GM23338 (cell line): ENCODE data around the gene ERF. TPM values are rescaled to one million over a fixed set of nuclear protein-coding genes. Genes with fewer than 3 reads are reported as not detected.

Experiments
- ATAC-seq: fragments of 200-7000 bp; cut with Tn5 transposase; 3 replicates; pipeline ENCODE4 v1.9.1; 2020
- DNase-seq: peaks from one replicate; pipeline ENCODE4 v3.0.0-alpha.2; 2015; ENCODE audit warnings: low spot score
- H2AFZ ChIP-seq: fragments of 200-600 bp; sonication (generic); 2 replicates; pipeline ENCODE4 v1.8.0; 2016; ENCODE audit warnings: antibody characterized with exemption, mild to moderate bottlenecking, moderate library complexity
- H3F3A ChIP-seq: fragments of 200-600 bp; sonication (generic); replicated peaks from 2 replicates; pipeline ENCODE4 v1.8.0; 2017; ENCODE audit warnings: antibody characterized with exemption, mixed run types, low read depth
- H3K27ac ChIP-seq: fragments of 200-600 bp; sonication (generic); 2 replicates; pipeline ENCODE4 v1.6.1; 2016; ENCODE audit warnings: low read depth
- H3K27me3 ChIP-seq: fragments of 200-600 bp; sonication (generic); 2 replicates; pipeline ENCODE4 v1.8.0; 2016; ENCODE audit warnings: mild to moderate bottlenecking, mixed run types, moderate library complexity; ENCODE audit not compliant: insufficient read depth
- H3K36me3 ChIP-seq: fragments of 200-600 bp; sonication (generic); 2 replicates; pipeline ENCODE4 v1.8.0; 2016; ENCODE audit warnings: mild to moderate bottlenecking; ENCODE audit not compliant: insufficient read depth
- H3K4me1 ChIP-seq: fragments of 200-600 bp; sonication (generic); 2 replicates; pipeline ENCODE4 v1.8.0; 2016; ENCODE audit warnings: mild to moderate bottlenecking, moderate library complexity; ENCODE audit not compliant: insufficient read depth
- H3K4me2 ChIP-seq: fragments of 200-600 bp; sonication (generic); 2 replicates; pipeline ENCODE4 v1.7.1; 2017; ENCODE audit warnings: mixed run types
- H3K4me3 ChIP-seq: fragments of 200-600 bp; sonication (generic); 2 replicates; pipeline ENCODE4 v1.6.1; 2016; ENCODE audit warnings: mixed run types
- H3K79me2 ChIP-seq: fragments of 200-600 bp; sonication (generic); replicated peaks from 2 replicates; pipeline ENCODE4 v1.8.0; 2017; ENCODE audit warnings: mild to moderate bottlenecking; ENCODE audit not compliant: insufficient read depth
- H3K9me2 ChIP-seq: fragments of 200-600 bp; sonication (generic); 2 replicates; pipeline ENCODE4 v1.8.0; 2017; ENCODE audit not compliant: insufficient read depth
- H4K20me1 ChIP-seq: fragments of 200-600 bp; sonication (generic); replicated peaks from 2 replicates; pipeline ENCODE4 v1.8.0; 2017; ENCODE audit warnings: mild to moderate bottlenecking; ENCODE audit not compliant: insufficient read depth
- H3K27ac Mint-ChIP-seq: 2 replicates; pipeline ENCODE4 v1.8.0; 2020; ENCODE audit warnings: inconsistent platforms, mild to moderate bottlenecking, moderate library complexity, mixed read lengths
- H3K27me3 Mint-ChIP-seq: 3 replicates; pipeline ENCODE4 v1.8.0; 2022; ENCODE audit warnings: low read depth, mild to moderate bottlenecking, moderate library complexity, mixed read lengths, inconsistent platforms; ENCODE audit not compliant: insufficient read depth, poor library complexity
- H3K36me3 Mint-ChIP-seq: 3 replicates; pipeline ENCODE4 v1.8.0; 2021; ENCODE audit warnings: low read depth, mild to moderate bottlenecking, inconsistent platforms, moderate library complexity, mixed read lengths
- H3K4me1 Mint-ChIP-seq: 3 replicates; pipeline ENCODE4 v1.8.0; 2020; ENCODE audit warnings: mild to moderate bottlenecking, inconsistent platforms, mixed read lengths
- H3K4me3 Mint-ChIP-seq: 3 replicates; pipeline ENCODE4 v1.8.0; 2021; ENCODE audit warnings: moderate library complexity, mild to moderate bottlenecking, inconsistent platforms, mixed read lengths
- H3K9me3 Mint-ChIP-seq: 3 replicates; pipeline ENCODE4 v1.8.0; 2020; ENCODE audit warnings: moderate library complexity, mild to moderate bottlenecking, inconsistent platforms, mixed read lengths
- CREB1 ChIP-seq: fragments of 250-450 bp; sonication (Bioruptor Pico); IDR thresholded peaks from 2 replicates; pipeline ENCODE4 v1.5.0; 2020; ENCODE audit warnings: low read depth, mild to moderate bottlenecking, moderate library complexity
- CTCF ChIP-seq, 2 experiments: fragments of 200-600 bp in 1 of 2; sonication (generic) in 1 of 2; conservative IDR thresholded peaks; 2 replicates each; pipeline versions ENCODE4 v1.5.1 to v1.6.1; 2016 to 2017; ENCODE audit warnings: antibody characterized with exemption in 2 of 2, low read depth in 2 of 2, mild to moderate bottlenecking in 2 of 2, moderate library complexity in 1 of 2
- EZH2 ChIP-seq: fragments of 200-600 bp; sonication (generic); IDR thresholded peaks from one replicate; pipeline ENCODE4 v1.8.0; 2017; ENCODE audit warnings: antibody characterized with exemption, mild to moderate bottlenecking, low read depth; ENCODE audit not compliant: unreplicated experiment
- EZH2phosphoT487 ChIP-seq: fragments of 200-600 bp; sonication (generic); IDR thresholded peaks from one replicate; pipeline ENCODE4 v1.8.1; 2018; ENCODE audit warnings: antibody characterized with exemption; ENCODE audit not compliant: unreplicated experiment
- JUNB ChIP-seq: IDR thresholded peaks from one replicate; pipeline ENCODE4 v1.6.1; 2016; ENCODE audit warnings: antibody characterized with exemption; ENCODE audit not compliant: unreplicated experiment
- NANOG ChIP-seq: IDR thresholded peaks from 2 replicates; pipeline ENCODE4 v1.6.1; 2016; ENCODE audit warnings: antibody characterized with exemption, borderline replicate concordance
- POLR2AphosphoS5 ChIP-seq: IDR thresholded peaks from 2 replicates; pipeline ENCODE4 v1.6.1; 2016; ENCODE audit warnings: antibody characterized with exemption, low read depth
- ZNF331 ChIP-seq: fragments of 250-450 bp; sonication (Bioruptor Pico); IDR thresholded peaks from 2 replicates; pipeline ENCODE4 v1.5.0; 2020; ENCODE audit warnings: low read depth, mild to moderate bottlenecking, moderate library complexity
- polyA plus RNA-seq: library from polyadenylated mRNA; unstranded; fragments of >200 nt; fragmentation: Nextera tagmentation; extraction: Ambion mirVana; gene quantifications from 2 replicates; pipeline ENCODE4 v1.2.1, GENCODE V29; 2016
- total RNA-seq: library from RNA; depleted of rRNA; stranded (reverse); fragments of >200 nt; shearing (Covaris generic); gene quantifications from 2 replicates; pipeline ENCODE4 v1.2.3, GENCODE V29; 2014
- TF ChIP-seq, protein P1 (sequence below): IDR thresholded peaks from one replicate; pipeline ENCODE4 v1.6.1; 2018; ENCODE audit warnings: antibody characterized with exemption; ENCODE audit not compliant: unreplicated experiment
- TF ChIP-seq, protein P2 (sequence below): IDR thresholded peaks from 2 replicates; pipeline ENCODE4 v1.6.1; 2016; ENCODE audit warnings: antibody characterized with exemption
- TF ChIP-seq, protein P3 (sequence below): fragments of 250-450 bp; sonication (Bioruptor Pico); IDR thresholded peaks from 2 replicates; pipeline ENCODE4 v1.5.0; 2020; ENCODE audit warnings: mild to moderate bottlenecking, moderate library complexity

The ERF gene
- total and polyA plus RNA-seq, 2 experiments from 2014 or later, result 29.4 to 49.4 TPM

DNA sequence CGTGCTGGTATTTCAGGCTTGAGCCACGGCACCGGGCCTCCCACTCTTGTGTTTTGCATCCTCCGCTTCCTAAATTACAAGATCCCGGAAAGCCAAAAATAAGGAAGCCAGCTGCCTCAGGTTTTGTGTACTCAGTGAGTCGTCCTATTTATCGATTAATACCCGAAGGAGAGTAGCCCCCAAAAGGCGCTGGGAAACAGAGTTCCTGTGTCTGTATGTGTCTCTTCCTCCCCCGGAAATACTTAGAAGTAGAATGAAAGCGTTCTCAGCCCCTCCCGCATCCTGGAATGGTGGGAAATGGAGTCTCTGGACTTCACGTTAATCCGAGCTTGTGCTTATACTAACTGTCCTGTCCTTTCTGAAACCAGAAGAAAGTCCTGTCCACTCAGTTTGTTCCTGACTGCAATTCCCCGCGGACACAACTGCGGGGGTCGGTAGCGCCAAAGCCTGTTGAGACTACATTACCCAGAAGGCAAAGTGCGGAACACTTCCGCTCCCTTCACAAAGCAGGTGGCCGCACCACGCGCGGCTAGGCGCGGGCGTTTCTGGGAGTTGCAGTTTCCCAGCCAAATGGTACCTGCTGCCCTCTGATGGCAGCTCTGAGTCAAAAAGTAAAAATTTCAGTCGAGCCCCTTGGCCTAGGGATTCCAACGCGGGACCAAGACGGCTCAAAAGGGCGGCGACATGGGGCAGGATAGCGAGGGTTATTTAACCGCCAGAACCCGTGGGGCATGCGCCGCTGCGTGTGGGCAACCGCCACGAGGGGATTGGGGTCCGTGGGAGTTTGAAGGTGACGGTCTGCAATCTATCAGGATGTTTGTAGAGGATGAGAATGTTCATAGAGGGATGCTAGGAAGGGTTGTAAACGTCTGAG, 10.3 kb downstream of the ERF start:
- Histone ChIP-seq H3K4me3 (peak overlapping the region; percentile 50), H2AFZ (peak overlapping the region; percentile 0; the same call in 1 of the 2 replicates), H3K9me2 (no peaks in the 10 kb centered on the region), H3K4me2 (peak overlapping the region; percentile 65), H3K79me2 (peaks cover 21% of the 10 kb centered on the region), H3K27me3 (no peaks in the 10 kb centered on the region), H3K36me3 (no peaks in the 10 kb centered on the region), H4K20me1 (peaks cover 22% of the 10 kb centered on the region; the same call in 1 of the 2 replicates), H3F3A (peaks cover 18% of the 10 kb centered on the region), H3K27ac (peak overlapping the region; percentile 4; the same call in 1 of the 2 replicates), H3K4me1 (peaks cover 31% of the 10 kb centered on the region)
- H3K9me3 Mint-ChIP-seq, result no peaks in the 10 kb centered on the region; the same call in 2 of the 3 replicates
- TF ChIP-seq CTCF (conservative IDR thresholded peaks at IDR 0.05; ENCODE audit: low read depth in 2 of 2) (peak; percentile 57 to 70), JUNB (no peak), ZNF331 (no peak), NANOG (no peak; the same call in 1 of the 2 replicates), EZH2 (no peak), POLR2AphosphoS5 (no peak), EZH2phosphoT487 (no peak), CREB1 (CRISPR knock-in tag) (peak; percentile 80)
- TF ChIP-seq, protein P1, sequence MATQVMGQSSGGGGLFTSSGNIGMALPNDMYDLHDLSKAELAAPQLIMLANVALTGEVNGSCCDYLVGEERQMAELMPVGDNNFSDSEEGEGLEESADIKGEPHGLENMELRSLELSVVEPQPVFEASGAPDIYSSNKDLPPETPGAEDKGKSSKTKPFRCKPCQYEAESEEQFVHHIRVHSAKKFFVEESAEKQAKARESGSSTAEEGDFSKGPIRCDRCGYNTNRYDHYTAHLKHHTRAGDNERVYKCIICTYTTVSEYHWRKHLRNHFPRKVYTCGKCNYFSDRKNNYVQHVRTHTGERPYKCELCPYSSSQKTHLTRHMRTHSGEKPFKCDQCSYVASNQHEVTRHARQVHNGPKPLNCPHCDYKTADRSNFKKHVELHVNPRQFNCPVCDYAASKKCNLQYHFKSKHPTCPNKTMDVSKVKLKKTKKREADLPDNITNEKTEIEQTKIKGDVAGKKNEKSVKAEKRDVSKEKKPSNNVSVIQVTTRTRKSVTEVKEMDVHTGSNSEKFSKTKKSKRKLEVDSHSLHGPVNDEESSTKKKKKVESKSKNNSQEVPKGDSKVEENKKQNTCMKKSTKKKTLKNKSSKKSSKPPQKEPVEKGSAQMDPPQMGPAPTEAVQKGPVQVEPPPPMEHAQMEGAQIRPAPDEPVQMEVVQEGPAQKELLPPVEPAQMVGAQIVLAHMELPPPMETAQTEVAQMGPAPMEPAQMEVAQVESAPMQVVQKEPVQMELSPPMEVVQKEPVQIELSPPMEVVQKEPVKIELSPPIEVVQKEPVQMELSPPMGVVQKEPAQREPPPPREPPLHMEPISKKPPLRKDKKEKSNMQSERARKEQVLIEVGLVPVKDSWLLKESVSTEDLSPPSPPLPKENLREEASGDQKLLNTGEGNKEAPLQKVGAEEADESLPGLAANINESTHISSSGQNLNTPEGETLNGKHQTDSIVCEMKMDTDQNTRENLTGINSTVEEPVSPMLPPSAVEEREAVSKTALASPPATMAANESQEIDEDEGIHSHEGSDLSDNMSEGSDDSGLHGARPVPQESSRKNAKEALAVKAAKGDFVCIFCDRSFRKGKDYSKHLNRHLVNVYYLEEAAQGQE, result no peak
- TF ChIP-seq, protein P2, sequence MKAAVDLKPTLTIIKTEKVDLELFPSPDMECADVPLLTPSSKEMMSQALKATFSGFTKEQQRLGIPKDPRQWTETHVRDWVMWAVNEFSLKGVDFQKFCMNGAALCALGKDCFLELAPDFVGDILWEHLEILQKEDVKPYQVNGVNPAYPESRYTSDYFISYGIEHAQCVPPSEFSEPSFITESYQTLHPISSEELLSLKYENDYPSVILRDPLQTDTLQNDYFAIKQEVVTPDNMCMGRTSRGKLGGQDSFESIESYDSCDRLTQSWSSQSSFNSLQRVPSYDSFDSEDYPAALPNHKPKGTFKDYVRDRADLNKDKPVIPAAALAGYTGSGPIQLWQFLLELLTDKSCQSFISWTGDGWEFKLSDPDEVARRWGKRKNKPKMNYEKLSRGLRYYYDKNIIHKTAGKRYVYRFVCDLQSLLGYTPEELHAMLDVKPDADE, result peak; percentile 100
- TF ChIP-seq, protein P3, sequence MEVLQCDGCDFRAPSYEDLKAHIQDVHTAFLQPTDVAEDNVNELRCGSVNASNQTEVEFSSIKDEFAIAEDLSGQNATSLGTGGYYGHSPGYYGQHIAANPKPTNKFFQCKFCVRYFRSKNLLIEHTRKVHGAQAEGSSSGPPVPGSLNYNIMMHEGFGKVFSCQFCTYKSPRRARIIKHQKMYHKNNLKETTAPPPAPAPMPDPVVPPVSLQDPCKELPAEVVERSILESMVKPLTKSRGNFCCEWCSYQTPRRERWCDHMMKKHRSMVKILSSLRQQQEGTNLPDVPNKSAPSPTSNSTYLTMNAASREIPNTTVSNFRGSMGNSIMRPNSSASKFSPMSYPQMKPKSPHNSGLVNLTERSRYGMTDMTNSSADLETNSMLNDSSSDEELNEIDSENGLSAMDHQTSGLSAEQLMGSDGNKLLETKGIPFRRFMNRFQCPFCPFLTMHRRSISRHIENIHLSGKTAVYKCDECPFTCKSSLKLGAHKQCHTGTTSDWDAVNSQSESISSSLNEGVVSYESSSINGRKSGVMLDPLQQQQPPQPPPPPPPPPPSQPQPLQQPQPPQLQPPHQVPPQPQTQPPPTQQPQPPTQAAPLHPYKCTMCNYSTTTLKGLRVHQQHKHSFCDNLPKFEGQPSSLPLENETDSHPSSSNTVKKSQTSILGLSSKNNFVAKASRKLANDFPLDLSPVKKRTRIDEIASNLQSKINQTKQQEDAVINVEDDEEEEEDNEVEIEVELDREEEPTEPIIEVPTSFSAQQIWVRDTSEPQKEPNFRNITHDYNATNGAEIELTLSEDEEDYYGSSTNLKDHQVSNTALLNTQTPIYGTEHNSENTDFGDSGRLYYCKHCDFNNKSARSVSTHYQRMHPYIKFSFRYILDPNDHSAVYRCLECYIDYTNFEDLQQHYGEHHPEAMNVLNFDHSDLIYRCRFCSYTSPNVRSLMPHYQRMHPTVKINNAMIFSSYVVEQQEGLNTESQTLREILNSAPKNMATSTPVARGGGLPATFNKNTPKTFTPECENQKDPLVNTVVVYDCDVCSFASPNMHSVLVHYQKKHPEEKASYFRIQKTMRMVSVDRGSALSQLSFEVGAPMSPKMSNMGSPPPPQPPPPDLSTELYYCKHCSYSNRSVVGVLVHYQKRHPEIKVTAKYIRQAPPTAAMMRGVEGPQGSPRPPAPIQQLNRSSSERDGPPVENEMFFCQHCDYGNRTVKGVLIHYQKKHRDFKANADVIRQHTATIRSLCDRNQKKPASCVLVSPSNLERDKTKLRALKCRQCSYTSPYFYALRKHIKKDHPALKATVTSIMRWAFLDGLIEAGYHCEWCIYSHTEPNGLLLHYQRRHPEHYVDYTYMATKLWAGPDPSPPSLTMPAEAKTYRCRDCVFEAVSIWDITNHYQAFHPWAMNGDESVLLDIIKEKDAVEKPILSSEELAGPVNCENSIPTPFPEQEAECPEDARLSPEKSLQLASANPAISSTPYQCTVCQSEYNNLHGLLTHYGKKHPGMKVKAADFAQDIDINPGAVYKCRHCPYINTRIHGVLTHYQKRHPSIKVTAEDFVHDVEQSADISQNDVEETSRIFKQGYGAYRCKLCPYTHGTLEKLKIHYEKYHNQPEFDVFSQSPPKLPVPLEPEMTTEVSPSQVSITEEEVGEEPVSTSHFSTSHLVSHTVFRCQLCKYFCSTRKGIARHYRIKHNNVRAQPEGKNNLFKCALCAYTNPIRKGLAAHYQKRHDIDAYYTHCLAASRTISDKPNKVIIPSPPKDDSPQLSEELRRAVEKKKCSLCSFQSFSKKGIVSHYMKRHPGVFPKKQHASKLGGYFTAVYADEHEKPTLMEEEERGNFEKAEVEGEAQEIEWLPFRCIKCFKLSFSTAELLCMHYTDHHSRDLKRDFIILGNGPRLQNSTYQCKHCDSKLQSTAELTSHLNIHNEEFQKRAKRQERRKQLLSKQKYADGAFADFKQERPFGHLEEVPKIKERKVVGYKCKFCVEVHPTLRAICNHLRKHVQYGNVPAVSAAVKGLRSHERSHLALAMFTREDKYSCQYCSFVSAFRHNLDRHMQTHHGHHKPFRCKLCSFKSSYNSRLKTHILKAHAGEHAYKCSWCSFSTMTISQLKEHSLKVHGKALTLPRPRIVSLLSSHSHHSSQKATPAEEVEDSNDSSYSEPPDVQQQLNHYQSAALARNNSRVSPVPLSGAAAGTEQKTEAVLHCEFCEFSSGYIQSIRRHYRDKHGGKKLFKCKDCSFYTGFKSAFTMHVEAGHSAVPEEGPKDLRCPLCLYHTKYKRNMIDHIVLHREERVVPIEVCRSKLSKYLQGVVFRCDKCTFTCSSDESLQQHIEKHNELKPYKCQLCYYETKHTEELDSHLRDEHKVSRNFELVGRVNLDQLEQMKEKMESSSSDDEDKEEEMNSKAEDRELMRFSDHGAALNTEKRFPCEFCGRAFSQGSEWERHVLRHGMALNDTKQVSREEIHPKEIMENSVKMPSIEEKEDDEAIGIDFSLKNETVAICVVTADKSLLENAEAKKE (CRISPR knock-in tag), result no peak
- peak; percentile 21 for ATAC-seq
- H3K4me1 Mint-ChIP-seq, result peaks cover 25% of the 10 kb centered on the region
- DNase-seq, result peak; percentile 97
- H3K27me3 Mint-ChIP-seq, result peaks cover 19% of the 10 kb centered on the region
- H3K4me3 Mint-ChIP-seq, result peak overlapping the region; percentile 91
- H3K27ac Mint-ChIP-seq, result peak overlapping the region; percentile 98
- H3K36me3 Mint-ChIP-seq, result peaks cover 14% of the 10 kb centered on the region
